GM12873 (cell line): ENCODE measurements around the gene CPNE2.

ENCODE experiments used
- CTCF ChIP-seq: IDR thresholded peaks from 2 replicates; pipeline ENCODE4 v1.5.1; 2012; ENCODE audit warnings: low read depth, mild to moderate bottlenecking, moderate library complexity, low read length, control low read depth; ENCODE audit not compliant: insufficient read depth; ENCODE audit errors: missing control alignments

The CPNE2 gene

GRCh38 chr16:57128771-57129389, 36.5 kb downstream of the CPNE2 start:
- no peak for TF ChIP-seq CTCF

- TF ChIP-seq CTCF = no peak
Measured at GRCh38 chr16:57130950-57131321, 38.6 kb downstream of the CPNE2 start.

- TF ChIP-seq CTCF = no peak
Measured at GRCh38 chr16:57131351-57131970, 39.1 kb downstream of the CPNE2 start.

- TF ChIP-seq CTCF = no peak
Measured at GRCh38 chr16:57132470-57132869, 40.1 kb downstream of the CPNE2 start.

- no peak for TF ChIP-seq CTCF
Measured at GRCh38 chr16:57133031-57133430, 40.6 kb downstream of the CPNE2 start.

- TF ChIP-seq CTCF = no peak
Measured at GRCh38 chr16:57133886-57134285, 41.5 kb downstream of the CPNE2 start.

GRCh38 chr16:57134982-57135381, 42.6 kb downstream of the CPNE2 start:
- no peak for TF ChIP-seq CTCF
